Fibroblast of the conjunctiva (primary cell): ENCODE results near the gene COL20A1.
"Not testable (repeated sequence)": the region's sequence is repeated elsewhere in the genome, so short reads cannot be mapped to it uniquely, and the experiment has no call there.

Experiments used
- DNase-seq: peaks from one replicate; pipeline ENCODE4 v3.0.0-alpha.2; 2010; ENCODE audit warnings: low read depth

The COL20A1 gene

DNA sequence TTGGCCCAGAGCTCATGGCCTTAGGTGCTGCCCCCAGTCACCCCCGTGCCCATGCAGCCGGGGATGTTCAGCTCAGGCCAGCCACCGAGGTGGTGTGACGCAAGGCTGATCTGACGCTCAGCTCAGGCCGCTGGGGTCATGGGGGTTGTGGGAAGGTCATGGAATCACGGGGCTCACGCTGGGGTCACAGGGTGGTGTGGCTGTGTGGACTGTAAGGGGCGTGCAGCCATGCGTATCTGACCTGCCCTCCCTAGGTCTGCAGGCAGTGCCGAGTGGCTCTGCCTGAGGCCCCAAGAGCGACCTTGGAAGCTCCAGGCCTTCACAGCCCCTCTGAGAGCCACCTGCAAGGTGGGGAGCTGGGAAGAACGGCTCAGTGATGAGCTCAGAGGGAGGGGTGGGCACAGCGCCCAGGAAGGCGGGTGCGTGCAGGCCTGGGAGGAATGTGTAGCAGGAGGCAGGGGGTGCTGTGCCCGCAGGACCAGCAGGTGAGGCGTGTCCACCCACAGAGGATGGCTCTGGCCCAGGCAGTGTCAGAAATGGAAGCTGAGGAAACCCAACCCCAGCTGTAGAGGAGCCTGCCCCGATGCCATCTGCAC, 40.4 kb downstream of the COL20A1 start:
- DNase-seq, result no peak

- no peak for DNase-seq
Measured at GRCh38 chr20:63334356-63334755, 41.4 kb downstream of the COL20A1 start.

DNA sequence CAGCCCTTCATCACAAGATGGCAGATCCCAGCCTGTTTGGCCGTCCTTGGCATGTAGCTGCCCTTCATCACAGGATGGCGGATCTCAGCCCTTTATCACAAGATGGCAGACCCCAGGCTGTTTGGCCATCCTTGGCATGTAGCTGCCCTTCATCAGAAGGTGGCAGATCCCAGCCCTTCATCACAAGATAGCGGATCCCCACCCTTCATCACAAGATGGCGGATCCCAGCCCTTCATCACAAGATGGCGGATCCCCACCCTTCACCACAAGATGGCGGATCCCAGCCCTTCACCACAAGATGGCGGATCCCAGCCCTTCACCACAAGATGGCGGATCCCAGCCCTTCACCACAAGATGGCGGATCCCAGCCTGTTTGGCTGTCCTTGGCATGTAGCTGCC, 42.1 kb downstream of the COL20A1 start:
- not testable (repeated sequence) for DNase-seq

GRCh38 chr20:63335711-63336110, 42.7 kb downstream of the COL20A1 start:
- no peak for DNase-seq

DNA sequence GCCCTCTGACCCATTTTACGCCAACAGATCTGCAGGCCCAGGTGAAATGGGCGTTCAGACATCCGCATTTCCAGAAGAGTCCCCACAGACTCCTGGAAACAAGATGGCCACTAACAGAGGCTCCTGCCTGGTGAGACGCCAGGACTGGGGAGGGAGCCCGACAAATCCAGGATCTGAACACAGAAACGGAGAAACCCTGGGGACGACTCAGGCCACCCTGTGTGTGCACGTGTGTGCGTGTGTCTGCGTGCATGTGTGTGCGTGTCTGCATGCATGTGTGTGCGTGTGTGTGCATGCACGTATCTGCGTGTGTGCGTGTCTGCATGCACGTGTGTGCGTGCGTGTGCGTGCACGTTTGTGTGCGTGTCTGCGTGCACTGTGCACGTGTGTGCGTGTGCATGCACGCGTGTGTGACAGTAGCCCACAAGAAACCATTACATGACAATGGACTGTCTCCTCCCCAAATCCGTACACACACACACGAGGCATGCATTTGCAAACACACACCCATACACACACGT, 43.3 kb downstream of the COL20A1 start:
- no peak for DNase-seq

DNA sequence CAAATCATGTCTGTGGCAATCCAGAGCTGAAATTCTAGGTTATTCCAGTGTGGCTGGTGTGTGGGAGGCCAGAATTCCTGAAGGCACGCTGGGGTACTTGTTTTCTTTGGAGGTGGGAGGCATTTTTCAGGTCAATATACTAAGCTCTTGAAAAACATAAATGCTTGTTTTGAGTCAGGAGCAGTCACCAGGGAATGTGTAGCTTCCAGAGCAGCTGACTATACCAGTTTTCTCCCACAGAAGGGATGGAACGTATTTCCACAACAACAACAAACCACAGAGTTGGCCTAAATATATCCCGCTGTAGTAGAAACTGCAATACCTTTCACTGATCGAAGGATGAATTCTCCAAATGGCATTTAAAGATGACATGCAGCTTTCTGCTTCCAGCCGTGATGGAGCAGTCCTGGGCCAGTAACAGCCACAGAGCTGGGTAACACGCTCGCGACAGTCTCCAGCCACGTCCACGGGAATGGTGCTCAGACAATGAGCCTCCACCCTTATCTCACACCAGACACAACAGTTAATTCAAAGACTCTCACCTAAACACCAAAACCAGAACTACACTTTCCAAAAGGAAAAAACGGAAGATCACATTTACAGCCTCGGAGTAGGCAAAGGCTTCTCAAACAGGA, 44.9 kb downstream of the COL20A1 start:
- DNase-seq, result no peak

DNA sequence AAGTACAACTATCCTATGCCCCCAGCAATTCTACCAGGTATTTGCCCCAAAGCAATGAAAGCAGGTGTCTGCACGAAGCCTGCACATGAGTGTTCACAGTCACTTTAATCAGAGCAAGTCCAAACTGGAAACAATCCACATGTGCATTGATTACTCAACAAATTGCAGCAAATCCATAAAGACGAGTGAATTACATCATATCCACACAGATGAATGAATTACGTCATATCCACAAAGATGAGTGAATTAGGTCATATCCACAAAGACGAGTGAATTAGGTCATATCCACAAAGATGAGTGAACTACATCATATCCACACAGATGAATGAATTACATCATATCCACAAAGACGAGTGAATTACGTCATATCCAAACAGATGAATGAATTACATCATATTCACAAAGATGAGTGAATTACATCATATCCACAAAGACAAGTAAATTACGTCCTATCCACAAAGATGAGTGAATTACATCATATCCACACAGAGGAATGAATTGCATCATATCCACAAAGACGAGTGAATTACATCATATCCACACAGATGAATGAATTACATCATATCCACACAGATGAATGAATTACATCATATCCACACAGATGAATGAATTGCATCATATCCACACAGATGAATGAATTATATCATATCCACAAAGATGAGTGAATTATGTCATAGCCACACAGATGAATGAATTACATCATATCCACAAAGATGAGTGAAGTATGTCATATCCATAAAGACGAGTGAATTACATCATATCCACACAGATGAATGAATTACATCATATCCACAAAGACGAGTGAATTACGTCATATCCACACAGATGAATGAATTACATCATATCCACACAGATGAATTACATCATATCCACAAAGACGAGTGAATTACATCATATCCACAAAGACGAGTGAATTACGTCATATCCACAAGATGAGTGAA, 46.4 kb downstream of the COL20A1 start:
- DNase-seq, result not testable (repeated sequence)

GRCh38 chr20:63340158-63340688, 47.2 kb downstream of the COL20A1 start:
- DNase-seq, result not testable (repeated sequence)

DNA sequence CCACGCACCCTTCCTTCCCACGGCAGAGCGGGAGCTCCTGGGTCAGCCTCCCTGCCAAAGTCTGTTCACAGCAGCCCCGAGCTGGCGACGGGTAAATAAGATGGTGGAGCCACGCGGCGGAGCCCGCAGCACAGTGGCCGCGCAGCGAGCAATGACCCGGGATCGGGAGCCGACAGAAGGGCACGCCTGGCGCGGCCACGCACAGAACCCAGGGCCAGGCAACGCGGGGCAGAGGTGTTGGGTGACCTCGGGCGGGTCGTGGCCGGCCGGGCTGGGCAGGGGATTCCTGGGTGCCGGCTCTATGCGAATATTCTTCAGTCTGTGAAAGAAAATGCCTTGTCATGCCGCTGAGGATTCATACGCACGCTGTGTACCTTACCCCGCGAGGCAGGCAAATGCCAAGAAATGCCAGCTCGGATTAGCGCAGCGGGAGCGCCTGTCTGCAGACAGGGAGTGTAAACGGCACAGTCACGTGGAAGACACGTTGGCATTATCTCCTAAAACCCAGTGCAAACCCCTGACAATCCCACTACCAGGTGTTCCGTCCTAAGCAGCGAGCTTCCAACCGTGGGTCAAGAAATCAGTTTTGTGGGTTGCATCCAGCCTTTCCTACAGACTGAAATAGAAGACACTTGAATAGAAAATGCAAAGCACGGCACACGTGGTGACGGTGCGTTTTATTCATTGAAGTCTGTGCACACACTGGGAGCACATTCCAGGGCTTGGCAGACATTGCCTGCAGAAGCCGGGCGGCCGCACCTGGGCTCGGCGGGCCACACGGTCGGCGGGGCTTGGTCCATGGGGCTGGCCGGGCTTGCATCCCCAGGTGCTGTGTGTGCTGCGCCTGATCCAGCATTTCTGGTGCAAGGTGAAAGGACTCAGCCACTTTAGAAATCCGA, 49.8 kb downstream of the COL20A1 start:
- DNase-seq, result no peak

DNA sequence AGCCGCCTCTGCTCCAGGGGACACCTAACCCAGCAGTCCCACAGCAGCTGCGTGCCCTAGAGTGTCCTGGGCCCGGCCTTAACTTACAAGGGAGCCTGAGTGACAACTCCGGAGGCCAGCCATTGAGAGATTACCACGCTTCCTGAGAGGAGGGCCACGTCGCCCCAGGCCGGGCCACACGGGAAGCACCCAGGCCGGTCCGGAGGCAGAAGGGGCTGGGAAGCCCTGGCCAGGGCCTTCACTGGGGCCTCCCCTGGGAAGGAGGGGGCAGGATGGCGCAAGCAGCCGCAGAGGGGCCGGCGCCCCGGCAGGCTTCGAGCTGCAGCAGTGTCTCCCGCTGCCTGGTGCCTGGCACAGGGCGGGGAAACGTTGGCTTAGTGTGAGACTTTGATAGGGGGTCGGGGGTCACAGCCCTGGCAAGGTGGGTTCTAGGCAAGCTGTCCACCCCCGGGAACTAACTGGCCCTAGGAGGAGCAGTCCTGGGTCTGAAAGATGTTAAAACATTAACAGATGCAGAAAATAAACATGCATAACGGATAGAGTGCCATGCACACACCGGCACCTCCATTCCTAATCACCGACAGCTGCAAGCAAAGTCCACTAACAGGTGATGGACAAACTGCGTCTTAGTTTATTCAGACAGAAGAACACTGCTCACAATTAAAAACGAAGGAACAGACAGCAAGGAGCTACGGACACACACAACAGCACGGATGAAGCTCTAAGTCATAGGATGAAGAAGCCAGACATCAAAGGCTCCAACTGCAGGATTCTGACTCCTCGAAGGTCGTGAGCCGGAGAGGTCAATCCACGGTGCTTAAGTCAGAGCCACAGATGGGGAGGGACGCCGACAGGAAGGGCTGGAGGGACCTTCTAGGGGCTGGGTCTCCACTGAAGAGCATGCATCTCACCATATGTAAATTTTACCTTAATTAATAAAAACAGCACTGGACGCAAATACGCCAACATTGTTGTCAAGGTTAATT, 50.8 kb downstream of the COL20A1 start:
- DNase-seq, result no peak

DNA sequence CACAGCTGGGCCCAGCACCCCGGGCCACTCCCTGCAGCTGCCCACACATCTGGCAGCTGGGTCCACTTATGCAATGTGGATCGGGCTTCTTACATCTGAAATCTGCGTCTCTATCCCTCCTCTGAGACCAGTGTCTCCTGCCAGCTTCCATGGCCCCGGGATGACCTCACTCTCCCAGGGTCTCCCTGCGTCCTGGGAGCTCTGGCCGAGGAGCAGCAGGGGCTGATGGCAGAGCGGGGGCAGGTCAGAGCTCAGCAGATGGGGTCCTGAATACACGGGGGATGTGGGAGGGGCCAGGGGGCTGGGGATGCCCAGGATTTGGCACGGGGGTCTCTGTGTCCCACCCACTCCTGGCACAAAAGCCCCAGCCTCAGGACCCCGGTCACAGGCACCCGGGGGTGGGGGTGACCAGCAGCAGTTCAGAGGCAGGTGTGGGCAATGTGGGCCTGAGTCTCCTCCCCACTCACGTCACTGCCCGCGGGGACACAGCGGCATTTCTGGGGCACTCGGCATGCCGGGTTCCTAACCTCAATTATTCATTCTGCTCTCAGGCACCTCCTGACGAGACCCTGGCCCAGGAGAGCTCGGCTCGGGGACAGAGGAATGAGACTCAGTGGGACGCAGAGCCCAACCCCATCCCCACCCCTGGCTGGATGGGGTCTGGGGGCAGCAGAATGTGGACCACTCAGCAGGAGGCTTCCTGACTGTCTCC, 51.8 kb downstream of the COL20A1 start:
- peak; percentile 28 for DNase-seq

DNA sequence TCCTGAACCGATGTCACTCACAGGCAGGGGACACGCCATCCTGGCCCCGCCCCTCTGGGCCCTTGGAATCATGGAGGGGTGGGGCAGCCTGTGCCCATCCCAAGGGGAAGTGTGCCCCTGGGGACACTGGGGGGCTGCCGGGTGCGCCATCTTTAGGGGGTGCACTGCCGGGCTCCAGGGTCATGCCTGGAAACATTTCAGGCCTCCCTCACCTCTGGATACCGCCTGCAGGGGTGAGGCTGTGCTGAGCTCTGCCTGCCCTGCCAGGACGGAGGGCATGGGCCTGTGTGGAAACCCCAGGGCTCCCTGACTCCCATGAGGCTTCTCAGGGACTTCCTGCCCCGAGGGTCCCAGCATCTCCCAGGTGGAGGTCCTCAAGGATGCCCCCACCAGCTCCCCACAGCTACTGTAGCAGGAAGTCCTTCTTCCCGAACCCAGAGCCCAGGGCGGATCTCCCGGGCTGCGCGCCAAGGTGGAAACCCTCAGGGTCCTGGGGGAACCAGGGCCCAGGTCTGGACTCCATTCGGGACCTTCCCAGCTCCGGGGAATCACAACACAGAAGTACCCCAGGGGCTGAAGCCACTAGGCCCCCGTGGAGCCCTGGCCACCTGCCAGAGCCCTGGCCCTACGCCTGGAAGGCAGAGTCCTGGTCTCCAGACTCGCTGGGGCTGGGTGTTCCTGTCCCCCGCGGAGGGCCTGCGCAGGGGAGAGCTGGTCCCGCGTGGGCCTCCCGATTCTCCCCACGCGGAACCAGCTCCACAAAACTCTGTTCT, 52.5 kb downstream of the COL20A1 start:
- DNase-seq, result no peak

DNA sequence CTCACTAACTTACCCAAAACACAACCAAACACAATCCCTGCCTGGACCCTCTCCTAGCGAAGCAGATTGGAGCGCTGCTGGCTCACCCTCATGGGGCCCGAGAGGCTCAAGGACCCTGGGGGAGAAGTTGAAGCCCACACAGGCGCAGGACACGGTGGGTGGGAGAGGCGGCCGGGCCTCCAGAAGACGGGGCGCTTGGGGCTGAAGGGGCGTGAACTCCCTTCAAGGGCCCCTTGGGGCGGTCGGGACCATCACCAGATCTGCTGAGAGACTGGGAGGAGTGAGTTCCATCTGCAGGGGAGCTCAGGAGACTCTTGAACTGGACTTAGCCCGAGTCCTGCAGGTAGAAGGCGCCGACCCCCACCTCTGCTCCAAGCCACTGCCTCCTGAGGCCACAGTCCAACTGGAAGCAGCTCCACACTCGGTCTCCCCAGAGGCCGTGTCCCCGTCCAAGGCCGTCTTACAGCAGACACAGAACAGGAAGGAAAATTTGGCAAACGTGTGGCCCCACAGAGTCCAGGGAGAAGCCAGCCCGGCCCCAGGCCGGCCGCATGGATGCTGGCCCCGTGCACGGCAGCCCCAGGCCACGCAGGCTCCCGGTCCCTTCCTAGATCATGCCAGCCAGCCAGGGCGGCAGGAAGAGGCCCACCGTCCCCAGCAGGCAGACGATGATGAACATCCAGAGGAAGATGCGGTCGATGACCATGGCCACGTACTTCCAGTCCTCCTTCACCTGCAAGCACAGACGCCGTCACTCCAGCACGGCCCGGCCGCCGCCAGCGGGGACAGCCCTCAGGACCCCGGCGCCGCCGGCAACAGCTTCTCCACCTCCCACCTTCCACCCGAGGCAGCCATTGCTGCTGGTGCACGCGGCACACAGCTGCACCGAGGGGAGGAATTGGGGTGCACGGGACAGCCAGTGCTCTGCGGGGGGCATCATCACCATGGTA, 53.4 kb downstream of the COL20A1 start:
- DNase-seq, result no peak

DNA sequence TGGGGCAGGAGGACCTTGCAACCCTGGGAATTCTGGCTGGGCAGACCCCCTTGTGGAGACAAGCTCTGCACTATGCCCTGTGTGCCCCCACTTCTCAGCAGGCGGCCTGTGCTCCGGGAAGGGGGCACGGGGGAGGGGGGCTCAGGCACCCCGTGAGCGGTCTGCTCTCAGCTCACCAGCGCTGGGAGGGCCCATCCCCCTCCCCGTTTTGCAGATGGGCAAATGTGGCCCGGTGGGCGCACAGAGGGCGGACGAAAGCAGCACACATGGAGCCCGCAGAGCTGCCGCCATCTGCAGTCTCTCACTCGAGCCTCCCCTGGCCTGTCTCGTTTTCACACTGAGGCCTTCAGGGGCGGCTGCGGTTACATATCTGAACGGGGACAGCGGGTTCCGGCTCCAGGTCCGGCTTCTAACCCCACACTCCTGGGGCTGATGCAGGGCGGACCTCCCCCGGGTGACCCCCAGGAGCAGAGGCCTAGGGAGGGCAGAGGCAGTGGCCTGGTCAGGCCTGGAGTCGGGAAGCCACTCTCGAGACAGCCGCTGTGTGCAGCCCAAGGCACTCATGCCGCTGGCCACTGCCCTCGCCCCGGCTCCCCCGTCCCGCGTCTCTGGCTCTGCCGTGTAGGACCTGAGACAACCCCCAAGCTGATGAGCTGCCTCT, 54.2 kb downstream of the COL20A1 start:
- DNase-seq, result no peak

GRCh38 chr20:63347950-63348827, 55.2 kb downstream of the COL20A1 start:
- DNase-seq, result no peak
